BE2C (cell line): ENCODE data around the gene NUP62.

Experiments
- DNase-seq: peaks from one replicate; pipeline ENCODE4 v3.0.0-alpha.2; 2020
- H3K27me3 ChIP-seq: fragments of 250-450 bp; sonication (Bioruptor Pico); 2 replicates; pipeline ENCODE4 v1.5.1; 2020; ENCODE audit warnings: mild to moderate bottlenecking
- H3K36me3 ChIP-seq: fragments of 250-450 bp; sonication (Bioruptor Pico); 2 replicates; pipeline ENCODE4 v1.5.1; 2020; ENCODE audit warnings: mild to moderate bottlenecking
- H3K4me1 ChIP-seq: fragments of 250-450 bp; sonication (Bioruptor Pico); 2 replicates; pipeline ENCODE4 v1.5.1; 2020
- H3K4me3 ChIP-seq: 2 replicates; pipeline ENCODE4 v1.5.1; 2011; ENCODE audit warnings: low read depth, low read length
- H3K9me3 ChIP-seq: fragments of 250-450 bp; sonication (Bioruptor Pico); 2 replicates; pipeline ENCODE4 v1.5.1; 2020
- TF ChIP-seq, protein P1 (sequence below): IDR thresholded peaks from 2 replicates; pipeline ENCODE4 v1.5.1; 2012; ENCODE audit warnings: mild to moderate bottlenecking, low read depth, low read length

NUP62 gene

GRCh38 chr19:49913720-49914119 is 15.6 kb downstream of the NUP62 start:
- Histone ChIP-seq H3K4me3 (no peak overlapping the region), H3K27me3 (no peaks in the 10 kb centered on the region), H3K36me3 (peaks cover 90% of the 10 kb centered on the region), H3K4me1 (no peaks in the 10 kb centered on the region), H3K9me3 (no peaks in the 10 kb centered on the region)
- TF ChIP-seq, protein P1, sequence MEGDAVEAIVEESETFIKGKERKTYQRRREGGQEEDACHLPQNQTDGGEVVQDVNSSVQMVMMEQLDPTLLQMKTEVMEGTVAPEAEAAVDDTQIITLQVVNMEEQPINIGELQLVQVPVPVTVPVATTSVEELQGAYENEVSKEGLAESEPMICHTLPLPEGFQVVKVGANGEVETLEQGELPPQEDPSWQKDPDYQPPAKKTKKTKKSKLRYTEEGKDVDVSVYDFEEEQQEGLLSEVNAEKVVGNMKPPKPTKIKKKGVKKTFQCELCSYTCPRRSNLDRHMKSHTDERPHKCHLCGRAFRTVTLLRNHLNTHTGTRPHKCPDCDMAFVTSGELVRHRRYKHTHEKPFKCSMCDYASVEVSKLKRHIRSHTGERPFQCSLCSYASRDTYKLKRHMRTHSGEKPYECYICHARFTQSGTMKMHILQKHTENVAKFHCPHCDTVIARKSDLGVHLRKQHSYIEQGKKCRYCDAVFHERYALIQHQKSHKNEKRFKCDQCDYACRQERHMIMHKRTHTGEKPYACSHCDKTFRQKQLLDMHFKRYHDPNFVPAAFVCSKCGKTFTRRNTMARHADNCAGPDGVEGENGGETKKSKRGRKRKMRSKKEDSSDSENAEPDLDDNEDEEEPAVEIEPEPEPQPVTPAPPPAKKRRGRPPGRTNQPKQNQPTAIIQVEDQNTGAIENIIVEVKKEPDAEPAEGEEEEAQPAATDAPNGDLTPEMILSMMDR = no peak
- DNase-seq = no peak

- peaks cover 92% of the 10 kb centered on the region for H3K36me3 ChIP-seq
- no peak for DNase-seq
- no peak overlapping the region for H3K4me3 ChIP-seq
- H3K4me1 ChIP-seq = no peaks in the 10 kb centered on the region
- TF ChIP-seq, protein P1 = no peak
- no peaks in the 10 kb centered on the region for H3K27me3 ChIP-seq
- no peaks in the 10 kb centered on the region for H3K9me3 ChIP-seq
These were observed 16.2 kb downstream of the NUP62 start for GRCh38 chr19:49912965-49913685.

GRCh38 chr19:49911381-49912145 is 17.7 kb downstream of the NUP62 start:
- Histone ChIP-seq H3K27me3 (no peaks in the 10 kb centered on the region), H3K36me3 (peaks cover 91% of the 10 kb centered on the region), H3K4me3 (no peak overlapping the region), H3K4me1 (no peaks in the 10 kb centered on the region), H3K9me3 (no peaks in the 10 kb centered on the region)
- TF ChIP-seq, protein P1 = no peak
- DNase-seq = no peak

DNA sequence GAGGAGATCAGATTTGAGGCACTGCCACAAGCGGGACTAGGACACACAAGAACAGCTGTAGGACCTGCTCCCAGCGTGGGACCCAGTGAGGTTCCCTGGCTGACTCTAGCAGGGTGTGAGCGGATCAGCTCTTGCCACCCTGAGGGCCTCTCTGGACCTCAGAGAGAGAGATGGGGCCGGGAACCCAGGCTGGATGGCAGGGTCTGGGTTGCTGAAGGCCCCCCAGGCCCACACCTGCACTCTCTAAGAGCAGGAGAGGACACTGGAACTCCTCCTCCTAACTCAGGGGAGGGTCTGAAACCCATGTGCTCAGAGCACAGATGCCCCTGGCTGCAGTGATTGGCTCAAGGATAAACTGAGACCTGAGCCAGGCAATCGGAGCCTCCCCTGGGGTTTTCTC is 19.1 kb downstream of the NUP62 start:
- Histone ChIP-seq H3K4me1 (no peaks in the 10 kb centered on the region), H3K36me3 (peaks cover 87% of the 10 kb centered on the region), H3K4me3 (no peak overlapping the region), H3K27me3 (no peaks in the 10 kb centered on the region), H3K9me3 (no peaks in the 10 kb centered on the region)
- no peak for DNase-seq
- TF ChIP-seq, protein P1 = no peak

DNA sequence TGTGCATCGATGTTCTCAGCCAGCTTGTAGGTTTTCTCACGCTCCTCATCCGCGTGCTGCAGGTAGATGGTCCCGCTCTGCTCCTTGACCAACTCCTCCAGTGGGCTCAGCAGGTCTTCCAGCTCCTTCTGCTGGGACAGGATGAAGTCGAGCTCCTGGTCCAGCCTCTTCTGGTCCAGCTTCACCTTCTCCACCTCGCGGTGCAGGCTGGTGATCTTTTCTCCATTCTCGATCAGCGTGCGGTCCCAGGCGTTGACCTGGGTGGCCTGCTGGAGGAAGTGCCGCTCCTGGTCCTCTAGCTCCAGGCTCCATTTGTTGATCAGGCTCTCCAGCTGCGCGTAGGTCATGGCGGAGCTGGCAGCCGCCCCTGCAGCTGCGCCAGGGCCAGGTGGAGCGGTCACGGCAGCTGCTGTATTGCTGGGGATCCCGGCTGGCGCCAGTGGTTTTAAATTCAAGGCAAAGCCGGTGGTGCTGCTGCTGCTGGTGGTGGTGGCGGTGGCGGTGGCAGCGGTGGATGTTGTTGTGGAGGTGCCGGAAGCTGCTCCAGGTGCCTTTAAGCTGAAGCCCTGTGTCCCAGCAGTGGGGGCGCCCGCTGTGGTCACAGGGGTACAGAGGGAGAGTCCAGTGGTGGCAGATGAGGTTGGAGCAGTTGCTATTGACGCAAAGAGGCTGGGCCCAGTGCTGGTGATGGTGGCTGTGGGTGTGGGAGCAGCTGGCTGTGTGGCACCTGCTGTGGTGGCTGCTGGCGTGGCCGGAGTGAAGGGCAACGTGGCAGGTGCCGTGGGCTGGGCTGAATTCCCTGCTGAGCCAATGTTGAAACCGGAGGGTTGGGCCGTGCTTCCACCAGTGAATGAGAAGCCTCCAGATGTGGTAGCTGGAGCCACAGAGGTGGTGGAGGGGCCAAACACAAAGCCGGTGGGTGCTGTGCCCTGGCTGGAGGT is 20.6 kb downstream of the NUP62 start:
- H3K4me1 ChIP-seq = no peaks in the 10 kb centered on the region
- H3K27me3 ChIP-seq = no peaks in the 10 kb centered on the region
- no peak overlapping the region for H3K4me3 ChIP-seq
- DNase-seq = no peak
- TF ChIP-seq, protein P1 = no peak
- no peaks in the 10 kb centered on the region for H3K9me3 ChIP-seq
- H3K36me3 ChIP-seq = peaks cover 75% of the 10 kb centered on the region
